HL-60 (cell line): ENCODE results near the gene PTPRN2.

Experiments used
- GABPA ChIP-seq: IDR thresholded peaks from 2 replicates; pipeline ENCODE4 v1.6.1; 2012; ENCODE audit warnings: low read depth
- POLR2AphosphoS5 ChIP-seq: IDR thresholded peaks from 2 replicates; pipeline ENCODE4 v1.6.1; 2012; ENCODE audit warnings: low read depth
- SPI1 ChIP-seq: IDR thresholded peaks from 2 replicates; pipeline ENCODE4 v1.6.1; 2012; ENCODE audit warnings: low read depth, mild to moderate bottlenecking, borderline replicate concordance
- TF ChIP-seq, protein P1 (sequence below): IDR thresholded peaks from one replicate; pipeline ENCODE4 v1.5.1; 2011; ENCODE audit warnings: low read length, control low read depth, inconsistent platforms; ENCODE audit not compliant: insufficient read depth
- TF ChIP-seq, protein P2 (sequence below): IDR thresholded peaks from 2 replicates; pipeline ENCODE4 v1.6.1; 2012; ENCODE audit warnings: low read depth; ENCODE audit not compliant: insufficient replicate concordance

- TF ChIP-seq GABPA (no peak), POLR2AphosphoS5 (no peak), SPI1 (no peak)
- TF ChIP-seq, protein P1, sequence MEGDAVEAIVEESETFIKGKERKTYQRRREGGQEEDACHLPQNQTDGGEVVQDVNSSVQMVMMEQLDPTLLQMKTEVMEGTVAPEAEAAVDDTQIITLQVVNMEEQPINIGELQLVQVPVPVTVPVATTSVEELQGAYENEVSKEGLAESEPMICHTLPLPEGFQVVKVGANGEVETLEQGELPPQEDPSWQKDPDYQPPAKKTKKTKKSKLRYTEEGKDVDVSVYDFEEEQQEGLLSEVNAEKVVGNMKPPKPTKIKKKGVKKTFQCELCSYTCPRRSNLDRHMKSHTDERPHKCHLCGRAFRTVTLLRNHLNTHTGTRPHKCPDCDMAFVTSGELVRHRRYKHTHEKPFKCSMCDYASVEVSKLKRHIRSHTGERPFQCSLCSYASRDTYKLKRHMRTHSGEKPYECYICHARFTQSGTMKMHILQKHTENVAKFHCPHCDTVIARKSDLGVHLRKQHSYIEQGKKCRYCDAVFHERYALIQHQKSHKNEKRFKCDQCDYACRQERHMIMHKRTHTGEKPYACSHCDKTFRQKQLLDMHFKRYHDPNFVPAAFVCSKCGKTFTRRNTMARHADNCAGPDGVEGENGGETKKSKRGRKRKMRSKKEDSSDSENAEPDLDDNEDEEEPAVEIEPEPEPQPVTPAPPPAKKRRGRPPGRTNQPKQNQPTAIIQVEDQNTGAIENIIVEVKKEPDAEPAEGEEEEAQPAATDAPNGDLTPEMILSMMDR = no peak
- TF ChIP-seq, protein P2, sequence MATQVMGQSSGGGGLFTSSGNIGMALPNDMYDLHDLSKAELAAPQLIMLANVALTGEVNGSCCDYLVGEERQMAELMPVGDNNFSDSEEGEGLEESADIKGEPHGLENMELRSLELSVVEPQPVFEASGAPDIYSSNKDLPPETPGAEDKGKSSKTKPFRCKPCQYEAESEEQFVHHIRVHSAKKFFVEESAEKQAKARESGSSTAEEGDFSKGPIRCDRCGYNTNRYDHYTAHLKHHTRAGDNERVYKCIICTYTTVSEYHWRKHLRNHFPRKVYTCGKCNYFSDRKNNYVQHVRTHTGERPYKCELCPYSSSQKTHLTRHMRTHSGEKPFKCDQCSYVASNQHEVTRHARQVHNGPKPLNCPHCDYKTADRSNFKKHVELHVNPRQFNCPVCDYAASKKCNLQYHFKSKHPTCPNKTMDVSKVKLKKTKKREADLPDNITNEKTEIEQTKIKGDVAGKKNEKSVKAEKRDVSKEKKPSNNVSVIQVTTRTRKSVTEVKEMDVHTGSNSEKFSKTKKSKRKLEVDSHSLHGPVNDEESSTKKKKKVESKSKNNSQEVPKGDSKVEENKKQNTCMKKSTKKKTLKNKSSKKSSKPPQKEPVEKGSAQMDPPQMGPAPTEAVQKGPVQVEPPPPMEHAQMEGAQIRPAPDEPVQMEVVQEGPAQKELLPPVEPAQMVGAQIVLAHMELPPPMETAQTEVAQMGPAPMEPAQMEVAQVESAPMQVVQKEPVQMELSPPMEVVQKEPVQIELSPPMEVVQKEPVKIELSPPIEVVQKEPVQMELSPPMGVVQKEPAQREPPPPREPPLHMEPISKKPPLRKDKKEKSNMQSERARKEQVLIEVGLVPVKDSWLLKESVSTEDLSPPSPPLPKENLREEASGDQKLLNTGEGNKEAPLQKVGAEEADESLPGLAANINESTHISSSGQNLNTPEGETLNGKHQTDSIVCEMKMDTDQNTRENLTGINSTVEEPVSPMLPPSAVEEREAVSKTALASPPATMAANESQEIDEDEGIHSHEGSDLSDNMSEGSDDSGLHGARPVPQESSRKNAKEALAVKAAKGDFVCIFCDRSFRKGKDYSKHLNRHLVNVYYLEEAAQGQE = no peak
Observed at GRCh38 chr7:157497744-157498651, 1089.6 kb downstream of the PTPRN2 start.
